Activated T-helper 1 cell treated with anti-CD3 and anti-CD28 coated beads, Interleukin-2, amount 50 U/mL, for 16 hours (primary cell): ENCODE data around the gene MCTP2.
"Not testable (repeated sequence)": the region's sequence is repeated elsewhere in the genome, so short reads cannot be mapped to it uniquely, and the experiment has no call there.

ENCODE experiments used
- DNase-seq, 2 donors: peaks; one replicate each; pipeline ENCODE4 v3.0.0-alpha.2; 2020; ENCODE audit warnings: low read depth in 1 of 2, low spot score in 1 of 2

Gene MCTP2

DNA sequence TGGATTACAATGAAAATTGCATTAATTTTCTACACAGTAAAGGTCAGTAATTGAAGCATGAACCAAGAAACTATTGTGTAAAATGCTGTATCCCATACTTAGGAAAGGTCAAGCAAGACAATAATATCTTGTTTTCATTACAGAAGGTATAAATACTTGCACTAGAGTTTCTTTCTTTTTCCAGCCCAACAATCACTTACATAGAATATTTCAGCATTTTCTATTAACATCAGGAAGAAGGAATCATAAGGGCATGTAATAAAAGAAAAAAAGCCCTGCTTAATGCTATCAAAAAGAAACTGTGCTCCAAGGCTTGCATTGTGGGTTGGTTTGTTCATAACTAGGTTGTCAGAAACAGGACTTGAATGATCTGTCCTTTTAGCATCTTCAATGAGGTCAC lies 215.1 kb downstream of the MCTP2 start:
- no peak for DNase-seq

DNA sequence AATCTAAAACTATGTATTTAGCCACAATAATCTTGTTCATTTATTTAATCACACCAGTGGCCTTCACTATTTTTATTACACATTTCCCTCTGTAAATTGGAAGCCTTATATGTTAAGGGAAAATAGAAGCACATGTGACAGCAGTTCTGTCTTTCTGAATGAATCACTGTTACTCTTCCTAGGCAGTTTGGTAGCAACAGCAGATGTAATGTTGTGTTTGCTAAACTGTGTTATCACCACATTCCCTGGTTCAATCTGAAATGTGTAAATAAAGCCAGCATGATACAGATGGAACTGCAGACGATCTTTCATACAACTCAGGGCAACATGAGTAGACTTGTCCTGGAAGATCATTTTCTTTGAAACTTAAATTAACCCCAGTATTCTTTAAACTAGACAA lies 220.1 kb downstream of the MCTP2 start:
- DNase-seq = no peak

DNA sequence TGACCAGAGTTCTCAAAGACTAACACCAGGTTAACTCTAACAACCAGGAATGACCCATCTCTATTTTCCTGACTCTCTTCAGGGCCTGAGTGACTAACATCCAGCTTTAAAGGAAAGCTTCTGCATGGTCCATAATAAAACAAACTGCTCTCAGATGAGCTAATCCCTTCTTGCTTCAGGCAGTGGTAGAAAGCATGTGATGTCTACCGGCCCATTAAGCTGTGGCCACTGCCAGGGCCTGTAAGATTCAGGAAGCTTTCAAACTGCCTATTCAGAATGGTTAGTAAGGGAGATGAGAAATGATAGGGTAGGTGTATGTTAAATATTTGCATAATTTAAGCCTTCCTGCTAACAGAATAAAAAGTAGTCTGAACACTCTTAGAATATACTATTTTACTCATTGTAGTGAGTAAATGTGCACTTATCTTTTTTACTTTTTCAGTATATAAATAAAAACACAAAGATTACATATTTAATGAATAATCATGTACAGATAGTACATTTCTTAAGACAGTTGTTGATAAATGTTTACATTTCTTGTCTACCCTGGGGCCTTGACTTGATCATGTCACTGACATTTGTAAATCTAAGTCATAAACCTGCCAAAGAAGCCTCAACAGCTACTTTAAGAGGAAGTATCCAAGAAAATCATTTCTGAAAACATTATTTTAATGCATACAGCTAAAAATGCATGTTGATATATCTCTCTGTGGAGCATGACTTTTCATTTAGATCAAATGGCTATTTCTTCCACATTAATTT lies 222.0 kb downstream of the MCTP2 start:
- DNase-seq = no peak

GRCh38 chr15:94455297-94455696 lies 223.9 kb downstream of the MCTP2 start:
- DNase-seq = no peak

GRCh38 chr15:94456226-94456625 lies 224.9 kb downstream of the MCTP2 start:
- no peak for DNase-seq

GRCh38 chr15:94457661-94458060 lies 226.3 kb downstream of the MCTP2 start:
- DNase-seq = no peak

DNA sequence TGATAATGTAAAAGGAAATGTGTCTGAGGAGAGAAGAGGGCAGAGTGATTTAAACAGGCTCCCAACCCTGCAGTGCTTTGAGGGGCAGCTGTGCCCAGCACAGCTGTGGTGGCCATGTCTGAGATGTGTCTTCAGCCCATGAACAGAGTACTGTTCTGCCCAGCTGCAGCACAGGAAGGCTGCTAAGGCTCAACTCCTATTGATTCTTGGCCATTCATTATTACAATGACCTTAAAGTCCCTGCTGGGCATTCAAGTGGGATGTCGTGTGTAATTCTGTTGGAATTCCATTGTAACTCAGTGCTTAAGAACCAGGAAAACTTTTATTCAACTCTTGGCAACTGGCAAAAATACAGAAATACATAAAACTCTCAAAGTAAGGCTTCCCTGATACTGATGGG lies 229.3 kb downstream of the MCTP2 start:
- DNase-seq = no peak

DNA sequence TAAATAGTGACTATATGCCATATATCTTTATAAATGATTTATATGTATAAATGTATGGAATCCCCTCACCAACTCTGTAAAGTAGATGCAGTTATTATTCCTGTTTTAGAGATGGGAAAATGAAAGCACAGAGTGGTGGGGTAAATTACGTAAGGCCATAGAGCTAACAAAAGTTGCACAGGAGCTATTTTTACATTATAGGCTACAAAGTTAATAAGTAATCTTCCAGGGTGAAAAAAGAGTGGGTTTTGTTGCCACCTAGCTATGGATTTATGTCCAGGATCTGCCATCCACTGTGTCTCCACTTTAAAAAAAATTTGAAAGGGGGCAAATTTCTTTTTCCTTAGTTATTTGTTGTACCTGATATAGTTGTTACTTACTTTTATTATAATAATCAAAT lies 235.7 kb downstream of the MCTP2 start:
- no peak for DNase-seq

DNA sequence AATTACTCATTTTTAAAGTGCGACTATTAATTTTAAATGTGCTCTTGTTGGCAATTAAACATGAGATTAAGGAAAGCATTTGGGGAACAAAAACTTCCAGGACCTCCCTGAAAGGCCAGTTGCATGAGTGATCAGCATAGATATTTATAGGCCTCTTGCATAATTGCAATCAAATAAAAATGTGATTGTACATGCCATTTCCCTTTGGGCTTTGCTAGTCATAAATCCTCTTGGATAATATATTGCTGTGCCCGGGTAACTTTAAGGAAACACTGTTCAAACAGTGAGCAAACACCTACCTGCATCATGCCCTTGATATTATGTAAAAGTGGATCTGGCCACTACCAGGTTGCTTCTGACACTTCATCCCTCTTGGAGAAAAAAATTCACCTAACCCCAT lies 239.1 kb downstream of the MCTP2 start:
- DNase-seq = no peak

DNA sequence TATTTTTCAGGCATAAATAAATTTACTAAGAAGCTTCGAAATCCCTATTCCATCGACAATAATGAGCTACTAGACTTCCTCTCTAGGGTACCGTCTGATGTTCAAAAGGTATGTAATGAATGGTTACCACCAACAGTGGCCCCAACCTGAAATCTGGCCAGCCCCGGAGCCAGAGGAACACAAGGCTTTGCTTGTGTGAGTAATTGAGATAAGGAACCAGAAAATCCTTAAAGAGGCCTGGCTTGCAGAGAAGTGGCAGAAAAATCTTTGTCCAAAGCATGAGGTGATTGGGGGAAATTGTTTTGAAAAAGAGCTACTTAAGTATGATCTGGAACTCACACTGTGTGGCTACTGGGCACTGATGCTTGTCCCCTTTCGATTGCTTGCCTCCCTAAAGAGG lies 245.3 kb downstream of the MCTP2 start:
- DNase-seq = no peak

GRCh38 chr15:94477913-94478553 lies 246.7 kb downstream of the MCTP2 start:
- no peak for DNase-seq

- no peak for DNase-seq
These were observed 247.4 kb downstream of the MCTP2 start for GRCh38 chr15:94478763-94479162.

GRCh38 chr15:94480289-94480834 lies 249.0 kb downstream of the MCTP2 start:
- no peak for DNase-seq

GRCh38 chr15:94485148-94485719 lies 253.9 kb downstream of the MCTP2 start:
- no peak for DNase-seq

GRCh38 chr15:94487635-94488034 lies 256.3 kb downstream of the MCTP2 start:
- no peak for DNase-seq

DNA sequence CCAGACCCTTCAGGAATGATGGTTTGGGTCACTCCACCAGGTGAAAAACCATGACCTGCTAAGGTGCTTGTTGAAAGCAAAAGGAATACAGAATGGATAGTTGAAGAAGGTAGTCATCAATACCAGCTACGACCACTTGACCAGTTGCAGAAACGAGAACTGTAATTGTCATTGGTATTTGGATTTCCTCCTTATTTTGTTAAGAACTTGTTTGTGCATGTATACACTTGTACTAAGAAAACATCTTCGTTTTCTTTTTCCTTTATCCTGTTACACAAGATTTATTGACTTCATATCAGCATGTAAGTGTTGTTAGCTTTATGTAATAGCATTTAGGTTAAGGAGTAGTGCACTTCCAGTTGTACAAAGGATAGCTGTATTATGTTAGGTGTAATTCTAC lies 261.8 kb downstream of the MCTP2 start:
- no peak for DNase-seq

DNA sequence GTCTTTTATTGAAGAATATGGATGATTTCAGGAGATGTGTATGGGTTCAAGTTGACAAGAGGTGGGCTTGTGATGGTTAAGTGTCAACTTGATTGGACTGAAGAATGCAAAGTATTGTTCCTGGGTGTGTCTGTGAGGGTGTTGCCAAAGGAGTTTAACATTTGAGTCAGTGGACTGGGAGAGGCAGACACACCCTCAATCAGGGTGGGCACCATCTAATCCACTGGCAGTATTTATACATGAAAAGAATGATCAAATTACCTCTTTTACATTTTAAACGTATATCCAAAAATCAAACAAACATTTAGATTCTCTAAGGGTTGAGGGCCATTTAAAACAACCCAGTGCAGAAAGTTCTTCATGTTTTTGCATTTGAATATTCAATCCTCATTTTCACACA lies 262.2 kb downstream of the MCTP2 start:
- DNase-seq = not testable (repeated sequence)

DNA sequence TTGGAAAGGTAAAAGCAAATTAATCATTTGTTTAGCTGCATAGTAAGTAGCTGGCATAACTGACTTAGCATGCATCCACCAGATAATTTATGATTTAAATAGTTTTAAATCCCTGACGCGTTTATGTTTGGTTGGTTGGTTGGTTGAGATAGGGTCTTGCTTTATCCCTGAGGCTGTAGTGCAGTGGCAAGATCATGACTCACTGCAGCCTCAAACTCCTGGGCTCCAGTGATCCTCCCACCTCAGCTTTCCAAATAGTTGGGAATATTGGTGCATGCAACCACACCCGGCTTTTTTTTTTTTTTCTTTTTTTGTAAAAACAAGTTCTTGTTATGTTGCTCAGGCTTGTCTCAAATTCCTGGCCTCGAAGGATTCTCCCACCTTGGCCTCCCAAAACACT lies 263.4 kb downstream of the MCTP2 start:
- no peak for DNase-seq

- DNase-seq = no peak
These were observed 271.9 kb downstream of the MCTP2 start for GRCh38 chr15:94503293-94503692.

- no peak for DNase-seq
These were observed 277.9 kb downstream of the MCTP2 start for GRCh38 chr15:94509259-94509658.

- DNase-seq = no peak
These were observed 290.8 kb downstream of the MCTP2 start for GRCh38 chr15:94522125-94522524.

- DNase-seq = no peak
These were observed 292.5 kb downstream of the MCTP2 start for GRCh38 chr15:94523873-94524272.
